Lung microvascular endothelial cell (primary cell): ENCODE measurements around the gene MINDY2. TPM values are rescaled to one million over a fixed set of nuclear protein-coding genes. Genes with fewer than 3 reads are reported as not detected.
"Not testable (repeated sequence)": the region's sequence is repeated elsewhere in the genome, so short reads cannot be mapped to it uniquely, and the experiment has no call there.

Experiments
- DNase-seq, 2 donors: peaks; one replicate each; pipeline versions ENCODE4 v3.0.0 to v3.0.0-alpha.2; 2010; ENCODE audit warnings: low read depth in 2 of 2
- total RNA-seq: library from RNA; depleted of rRNA; stranded (reverse); fragments of >200 nt; gene quantifications from 2 replicates; pipeline ENCODE4 v1.2.1, GENCODE V29; 2014

MINDY2 gene
- total RNA-seq, 1 donor from 2014 or later, result 12.1 TPM

- DNase-seq, result no peak
Measured at GRCh38 chr15:58752716-58753115, 18.4 kb upstream of the MINDY2 start.

- DNase-seq, result peak in 1 of 2 donors; percentile 52
Measured at GRCh38 chr15:58755350-58755749, 15.8 kb upstream of the MINDY2 start.

DNA sequence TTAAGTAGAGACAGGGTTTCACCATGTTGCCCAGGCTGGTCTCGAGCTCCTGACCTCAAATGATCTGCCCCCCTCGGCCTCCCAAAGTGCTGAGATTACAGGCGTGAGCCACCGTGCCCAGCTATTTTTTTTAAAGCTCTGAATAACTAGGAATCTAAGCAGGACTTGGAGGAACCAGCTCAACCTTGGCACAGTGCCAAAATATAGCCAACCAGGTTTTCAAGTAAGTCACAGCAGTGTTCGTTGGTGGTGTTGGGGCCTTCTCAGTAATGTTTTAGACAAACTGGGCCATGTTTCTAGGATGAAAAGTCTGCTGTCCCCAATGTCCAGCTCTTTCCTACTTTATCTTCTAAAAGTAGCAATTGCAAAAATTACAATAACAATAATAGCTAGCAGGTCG, 15.1 kb upstream of the MINDY2 start:
- DNase-seq, result peak in 1 of 2 donors; percentile 18

DNA sequence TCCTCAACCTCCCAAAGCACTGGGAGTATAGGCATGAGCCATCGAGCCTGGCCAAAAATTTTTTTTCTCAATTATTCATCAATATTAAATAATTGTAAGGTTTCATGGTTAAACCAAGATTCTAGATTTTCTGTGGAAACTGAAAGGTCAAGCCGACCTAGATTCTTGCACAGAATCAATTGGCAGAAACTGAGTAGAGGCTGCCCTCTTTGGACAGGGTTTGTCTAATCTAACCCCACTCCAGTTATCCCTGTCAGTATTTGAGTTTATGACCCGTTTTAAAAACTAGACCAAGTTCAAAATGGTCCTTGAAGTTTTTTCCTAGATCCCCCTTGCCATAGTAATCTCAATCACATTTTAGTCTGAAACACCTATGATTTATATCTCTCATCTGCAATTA, 13.0 kb upstream of the MINDY2 start:
- peak; percentile 44 to 48 for DNase-seq

- DNase-seq, result no peak
Measured at GRCh38 chr15:58760385-58761009, 10.6 kb upstream of the MINDY2 start.

DNA sequence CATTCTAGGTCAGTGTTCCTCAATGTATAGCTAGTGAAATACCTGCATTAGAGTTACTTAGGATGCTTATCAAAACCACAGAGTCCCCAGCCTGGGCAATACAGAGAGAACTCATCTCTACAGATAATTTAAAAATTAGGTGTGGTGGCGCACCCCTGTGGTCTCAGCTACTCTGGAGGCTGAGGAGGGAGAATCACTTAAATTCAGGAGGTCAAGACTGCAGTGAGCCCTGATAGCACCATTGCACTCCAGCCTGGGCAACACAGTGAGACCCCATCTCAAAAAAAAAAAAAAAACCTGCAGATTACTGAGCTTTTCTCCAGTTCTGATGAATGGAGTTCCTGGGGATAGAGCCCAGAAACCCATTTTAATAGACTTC, 10.1 kb upstream of the MINDY2 start:
- no peak for DNase-seq

GRCh38 chr15:58762285-58762684, 8.8 kb upstream of the MINDY2 start:
- no peak for DNase-seq

DNA sequence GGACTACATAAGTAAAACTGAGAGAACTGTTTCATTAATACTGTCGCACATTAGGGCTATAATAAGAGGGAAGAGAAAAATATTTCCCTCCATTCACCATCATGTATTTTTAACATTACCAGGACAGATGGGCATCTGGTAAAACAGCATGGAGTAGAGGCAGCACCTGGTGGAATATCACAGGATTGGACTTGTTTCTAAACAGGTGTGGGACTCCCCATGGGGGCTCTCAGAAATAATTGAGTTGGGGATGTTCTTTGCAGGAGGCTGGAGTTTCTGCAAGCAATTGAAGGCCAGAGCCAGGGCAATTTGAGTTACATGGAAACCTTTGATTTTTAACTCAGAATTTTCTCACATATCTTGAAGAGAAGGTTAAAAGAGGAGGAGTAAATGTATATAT, 8.4 kb upstream of the MINDY2 start:
- DNase-seq, result no peak

DNA sequence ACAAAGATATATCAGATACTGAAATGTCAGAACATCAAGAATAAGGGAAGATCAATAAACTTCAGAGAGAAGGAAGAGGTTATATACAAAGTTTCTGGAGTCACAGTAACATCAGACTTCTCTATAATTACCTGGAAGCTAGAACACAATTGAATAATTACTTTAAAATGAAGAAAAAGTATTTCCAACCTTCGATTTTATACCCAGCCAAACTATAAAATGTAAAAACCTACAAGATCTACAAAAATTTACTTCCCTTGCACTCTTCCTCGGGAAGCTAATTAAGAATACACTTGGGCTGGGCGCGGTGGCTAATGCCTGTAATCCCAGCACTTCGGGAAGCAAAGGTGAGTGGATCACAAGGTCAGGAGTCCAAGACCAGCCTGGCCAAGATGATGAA, 6.6 kb upstream of the MINDY2 start:
- DNase-seq, result no peak

- no peak for DNase-seq
Measured at GRCh38 chr15:58766290-58766689, 4.8 kb upstream of the MINDY2 start.

GRCh38 chr15:58768601-58769004, 2.5 kb upstream of the MINDY2 start:
- not testable (repeated sequence) for DNase-seq

DNA sequence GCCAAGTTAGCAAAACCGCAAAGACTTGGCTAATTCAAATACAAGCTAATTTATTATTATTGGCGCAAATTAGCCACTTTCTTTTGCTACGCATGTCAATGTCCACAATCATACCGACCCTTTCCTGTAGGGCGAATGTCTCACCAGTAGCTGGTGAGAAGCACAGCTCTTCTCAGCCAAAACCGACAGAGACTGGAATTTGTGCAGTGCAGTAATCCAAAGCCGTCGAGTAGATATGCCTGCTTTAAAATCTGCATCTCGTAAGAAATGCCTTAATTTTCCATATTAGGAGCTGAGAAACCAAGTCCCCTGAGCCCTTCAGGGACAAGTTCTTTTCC, 614 bp upstream of the MINDY2 start:
- peak; percentile 54 to 66 for DNase-seq

DNA sequence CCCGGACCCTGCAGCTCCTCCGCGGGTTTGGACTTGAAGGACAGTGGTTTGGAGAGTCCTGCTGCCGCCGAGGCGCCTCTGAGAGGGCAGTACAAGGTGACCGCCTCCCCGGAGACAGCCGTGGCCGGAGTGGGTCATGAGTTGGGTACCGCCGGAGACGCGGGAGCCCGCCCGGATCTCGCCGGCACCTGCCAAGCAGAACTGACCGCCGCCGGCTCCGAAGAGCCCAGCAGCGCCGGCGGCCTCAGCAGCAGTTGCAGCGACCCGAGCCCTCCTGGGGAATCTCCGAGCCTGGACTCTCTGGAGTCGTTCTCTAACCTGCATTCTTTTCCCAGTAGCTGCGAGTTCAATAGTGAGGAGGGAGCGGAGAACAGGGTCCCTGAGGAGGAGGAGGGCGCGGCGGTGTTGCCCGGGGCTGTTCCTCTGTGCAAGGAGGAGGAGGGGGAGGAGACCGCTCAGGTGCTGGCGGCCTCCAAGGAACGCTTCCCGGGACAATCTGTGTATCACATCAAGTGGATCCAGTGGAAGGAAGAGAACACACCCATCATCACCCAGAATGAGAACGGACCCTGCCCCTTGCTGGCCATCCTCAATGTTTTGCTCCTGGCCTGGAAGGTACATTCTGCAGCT, 634 bp downstream of the MINDY2 start:
- no peak for DNase-seq

- no peak for DNase-seq
Measured at GRCh38 chr15:58773024-58773423, 1.9 kb downstream of the MINDY2 start.

GRCh38 chr15:58775402-58775801, 4.3 kb downstream of the MINDY2 start:
- no peak for DNase-seq

- no peak for DNase-seq
Measured at GRCh38 chr15:58777107-58777506, 6.0 kb downstream of the MINDY2 start.

- DNase-seq, result no peak
Measured at GRCh38 chr15:58779554-58779953, 8.5 kb downstream of the MINDY2 start.

- no peak for DNase-seq
Measured at GRCh38 chr15:58785355-58785754, 14.3 kb downstream of the MINDY2 start.

- no peak for DNase-seq
Measured at GRCh38 chr15:58788056-58788710, 17.1 kb downstream of the MINDY2 start.

DNA sequence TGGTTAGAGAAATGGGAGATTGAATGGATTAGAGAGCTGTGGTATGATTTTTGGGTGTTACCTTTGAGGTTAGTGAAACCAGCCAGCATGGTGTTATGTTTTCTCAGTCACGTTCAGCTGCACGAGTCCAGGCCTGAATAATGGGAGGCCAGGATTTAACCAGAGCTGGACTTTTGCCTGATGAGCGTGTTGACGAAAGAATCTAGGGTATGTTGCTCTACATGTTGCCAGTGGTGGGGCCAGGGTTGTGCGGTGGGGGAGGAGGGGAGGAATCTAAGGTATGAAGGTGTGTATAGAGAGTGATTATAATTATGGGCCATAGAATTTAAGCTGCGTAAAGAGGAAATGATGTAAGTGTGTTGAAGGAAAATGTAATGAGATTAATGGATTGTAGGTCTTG, 22.8 kb downstream of the MINDY2 start:
- DNase-seq, result peak; percentile 2

DNA sequence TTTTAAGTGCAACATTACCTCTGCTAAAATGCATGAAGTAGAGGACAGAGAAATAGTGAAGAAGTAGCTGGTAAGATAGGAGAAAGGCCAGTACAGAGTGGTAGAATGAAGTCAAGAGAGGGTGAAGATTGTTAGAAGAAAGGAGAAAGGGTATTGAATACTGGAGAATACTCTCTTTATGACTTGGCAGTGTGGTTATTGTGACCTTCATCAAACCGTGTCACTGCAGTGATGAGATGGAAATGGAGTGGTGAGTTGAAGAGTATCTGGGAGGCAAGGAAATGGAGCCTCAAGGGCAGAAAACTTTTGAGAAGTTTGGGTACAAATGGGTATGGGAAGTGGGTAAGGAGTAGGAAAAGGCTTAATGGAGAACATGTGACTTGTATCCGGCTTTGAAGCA, 24.7 kb downstream of the MINDY2 start:
- no peak for DNase-seq

- DNase-seq, result no peak
Measured at GRCh38 chr15:58797505-58797904, 26.4 kb downstream of the MINDY2 start.

GRCh38 chr15:58805095-58805494, 34.0 kb downstream of the MINDY2 start:
- DNase-seq, result no peak
